ENCODE measurements around the gene PRPF6.

PRPF6 gene

DNA sequence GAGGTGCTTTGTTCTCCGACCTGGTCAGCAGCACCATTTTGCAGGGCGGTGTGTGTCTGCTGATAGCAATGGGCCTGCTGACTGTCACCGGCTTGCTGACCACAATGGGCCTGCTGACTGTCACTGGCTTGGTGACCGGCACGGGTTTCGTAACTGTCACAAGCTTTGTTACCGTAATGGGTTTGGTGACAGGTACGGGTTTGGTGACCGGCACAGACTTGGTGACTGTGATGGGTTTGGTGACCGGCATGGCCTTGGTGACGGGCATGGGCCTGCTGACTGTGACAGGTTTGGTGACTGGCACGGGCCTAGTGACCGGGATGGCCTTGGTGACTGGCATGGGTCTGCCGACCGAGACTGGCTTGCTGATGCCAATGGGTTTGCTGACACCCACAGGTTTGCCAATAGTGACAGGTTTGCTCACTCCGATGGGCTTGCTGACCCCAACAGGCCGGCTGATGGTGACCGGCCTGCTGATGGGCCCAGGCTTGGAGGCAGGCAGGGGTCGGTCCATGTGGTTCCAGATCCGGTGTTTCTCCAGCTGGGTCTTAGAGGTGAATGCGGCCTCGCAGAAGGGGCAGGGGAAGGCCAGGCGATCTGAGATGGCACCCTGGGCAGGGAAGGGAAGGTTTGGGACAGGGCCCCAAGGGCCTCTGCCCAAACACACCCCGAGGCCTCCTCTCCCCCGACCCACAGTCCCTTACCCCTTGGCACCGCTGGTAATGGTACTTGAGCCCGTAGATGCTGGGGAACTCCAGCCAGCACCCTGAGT lies 14.6 kb upstream of the PRPF6 start:
- Histone ChIP-seq H3K27me3 (no peaks in the 10 kb centered on the region), H3K27ac (no peak overlapping the region), H3K4me1 (peaks cover 0 to 23% (median 16%) of the 10 kb centered on the region in 4 donors), H3K4me3 (no peak overlapping the region), H3K9me3 (no peaks in the 10 kb centered on the region), H3K36me3 (peaks cover 7 to 56% (median 42%) of the 10 kb centered on the region in 3 donors)
- no peak for DNase-seq
- no peak for TF ChIP-seq CTCF (IDR thresholded peaks at IDR 0.05)
- intact Hi-C loops (cut with DNase I; ENCODE audit: low total_unique reads) = no loop called here

GRCh38 chr20:63966944-63967322 lies 14.0 kb upstream of the PRPF6 start:
- intact Hi-C loops (cut with DNase I; ENCODE audit: low total_unique reads) = no loop called here
- Histone ChIP-seq H3K4me3 (no peak overlapping the region), H3K27me3 (no peaks in the 10 kb centered on the region), H3K36me3 (peaks cover 5 to 50% (median 36%) of the 10 kb centered on the region in 3 donors), H3K9me3 (no peaks in the 10 kb centered on the region), H3K27ac (no peak overlapping the region), H3K4me1 (peaks cover 0 to 23% (median 16%) of the 10 kb centered on the region in 4 donors)
- peak in 1 of 2 donors; percentile 15 for DNase-seq
- TF ChIP-seq CTCF (IDR thresholded peaks at IDR 0.05) = no peak

DNA sequence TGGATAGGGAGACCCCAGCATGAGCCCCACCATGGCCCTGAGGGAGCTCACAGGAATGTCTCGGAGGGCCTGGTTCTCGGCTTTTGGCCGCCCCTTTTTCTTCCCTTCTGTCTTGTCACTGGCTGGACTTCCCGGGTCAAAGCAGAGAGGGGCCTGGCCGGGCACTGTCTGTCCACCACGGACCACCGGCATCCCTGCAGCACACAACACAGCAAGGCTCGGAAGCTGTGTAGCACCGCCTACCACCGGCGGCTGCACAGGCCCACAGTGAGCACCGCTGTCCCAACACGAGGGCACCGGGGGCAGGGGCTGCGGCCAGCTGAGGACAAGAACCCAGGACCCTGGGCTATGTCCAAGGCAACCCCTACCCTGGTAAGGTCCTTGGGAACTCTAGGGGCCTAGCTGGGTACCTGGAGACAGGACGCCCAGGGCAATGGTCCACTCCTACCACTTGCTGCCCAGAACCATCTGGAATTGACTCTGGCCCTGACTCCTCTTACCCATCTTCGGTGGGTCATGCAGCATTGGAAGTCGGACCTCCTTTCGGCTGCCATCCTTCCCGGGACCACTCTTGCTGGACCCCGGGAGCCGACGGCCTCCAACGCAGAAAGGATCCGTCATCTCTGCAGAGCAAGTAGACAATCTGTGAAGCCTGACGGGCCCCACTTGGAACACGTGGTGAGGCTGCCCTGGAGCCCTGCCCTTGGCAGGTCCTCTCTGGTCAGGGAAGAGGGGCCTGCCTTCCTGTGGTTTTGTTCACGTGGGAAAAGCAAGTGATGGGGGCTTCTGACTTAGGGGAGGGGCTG lies 13.4 kb upstream of the PRPF6 start:
- Histone ChIP-seq H3K4me3 (no peak overlapping the region), H3K36me3 (peaks cover 0 to 44% (median 30%) of the 10 kb centered on the region in 3 donors), H3K27me3 (no peaks in the 10 kb centered on the region), H3K9me3 (no peaks in the 10 kb centered on the region), H3K4me1 (peaks cover 0 to 23% (median 16%) of the 10 kb centered on the region in 4 donors), H3K27ac (no peak overlapping the region)
- TF ChIP-seq CTCF (IDR thresholded peaks at IDR 0.05) = no peak
- peak in 1 of 2 donors; percentile 17 for DNase-seq
- intact Hi-C loops (cut with DNase I; ENCODE audit: low total_unique reads) = no loop called here

GRCh38 chr20:63968136-63968927 lies 12.6 kb upstream of the PRPF6 start:
- no peak for TF ChIP-seq CTCF (IDR thresholded peaks at IDR 0.05)

More at GRCh38 chr20:63968136-63968927, 12.6 kb upstream of the PRPF6 start:
- H3K36me3 ChIP-seq = peaks cover 0 to 36% (median 24%) of the 10 kb centered on the region in 3 donors
- intact Hi-C loops (cut with DNase I; ENCODE audit: low total_unique reads) = no loop called here
- peak overlapping the region; percentile 63 to 66 for H3K4me3 ChIP-seq
- H3K27ac ChIP-seq = peak overlapping the region; percentile 65 to 66
- H3K27me3 ChIP-seq = no peaks in the 10 kb centered on the region
- peaks cover 0 to 23% (median 16%) of the 10 kb centered on the region in 4 donors for H3K4me1 ChIP-seq
- no peaks in the 10 kb centered on the region for H3K9me3 ChIP-seq
- DNase-seq = peak in 1 of 2 donors; percentile 19
